ENCODE results near the gene CPXM2. TPM values are rescaled to one million over a fixed set of nuclear protein-coding genes. Genes with fewer than 3 reads are reported as not detected.

CPXM2 gene
- polyA plus RNA-seq, 4 donors, result 4.6 to 6.7 (median 5.9) TPM

- no peak for DNase-seq (ENCODE audit: low read depth in 4 of 4, low spot score in 3 of 4)
Measured at GRCh38 chr10:123804716-123805115, 86.9 kb downstream of the CPXM2 start.

- no peak for DNase-seq (ENCODE audit: low read depth in 4 of 4, low spot score in 3 of 4)
Measured at GRCh38 chr10:123800821-123801220, 90.8 kb downstream of the CPXM2 start.

GRCh38 chr10:123800289-123800688 lies 91.3 kb downstream of the CPXM2 start:
- no peak for DNase-seq (ENCODE audit: low read depth in 4 of 4, low spot score in 3 of 4)

- no peak for DNase-seq (ENCODE audit: low read depth in 4 of 4, low spot score in 3 of 4)
Measured at GRCh38 chr10:123798856-123799255, 92.8 kb downstream of the CPXM2 start.

- no peak for DNase-seq (ENCODE audit: low read depth in 4 of 4, low spot score in 3 of 4)
Measured at GRCh38 chr10:123797813-123798212, 93.8 kb downstream of the CPXM2 start.

- DNase-seq (ENCODE audit: low read depth in 4 of 4, low spot score in 3 of 4), result no peak
Measured at GRCh38 chr10:123796736-123797135, 94.9 kb downstream of the CPXM2 start.

GRCh38 chr10:123795846-123796590 lies 95.6 kb downstream of the CPXM2 start:
- no peak for DNase-seq (ENCODE audit: low read depth in 4 of 4, low spot score in 3 of 4)

- no peak for DNase-seq (ENCODE audit: low read depth in 4 of 4, low spot score in 3 of 4)
Measured at GRCh38 chr10:123795196-123795780, 96.3 kb downstream of the CPXM2 start.

GRCh38 chr10:123792248-123792978 lies 99.2 kb downstream of the CPXM2 start:
- DNase-seq (ENCODE audit: low read depth in 4 of 4, low spot score in 3 of 4), result no peak

- no peak for DNase-seq (ENCODE audit: low read depth in 4 of 4, low spot score in 3 of 4)
Measured at GRCh38 chr10:123790132-123790885, 101.3 kb downstream of the CPXM2 start.

GRCh38 chr10:123788981-123789380 lies 102.6 kb downstream of the CPXM2 start:
- no peak for DNase-seq (ENCODE audit: low read depth in 4 of 4, low spot score in 3 of 4)

GRCh38 chr10:123787566-123787965 lies 104.0 kb downstream of the CPXM2 start:
- DNase-seq (ENCODE audit: low read depth in 4 of 4, low spot score in 3 of 4), result no peak

GRCh38 chr10:123786896-123787295 lies 104.7 kb downstream of the CPXM2 start:
- DNase-seq (ENCODE audit: low read depth in 4 of 4, low spot score in 3 of 4), result no peak

GRCh38 chr10:123786306-123786705 lies 105.3 kb downstream of the CPXM2 start:
- DNase-seq (ENCODE audit: low read depth in 4 of 4, low spot score in 3 of 4), result no peak

- no peak for DNase-seq (ENCODE audit: low read depth in 4 of 4, low spot score in 3 of 4)
Measured at GRCh38 chr10:123784646-123785045, 107.0 kb downstream of the CPXM2 start.

GRCh38 chr10:123784216-123784615 lies 107.4 kb downstream of the CPXM2 start:
- no peak for DNase-seq (ENCODE audit: low read depth in 4 of 4, low spot score in 3 of 4)

GRCh38 chr10:123783296-123783695 lies 108.3 kb downstream of the CPXM2 start:
- DNase-seq (ENCODE audit: low read depth in 4 of 4, low spot score in 3 of 4), result no peak

- no peak for DNase-seq (ENCODE audit: low read depth in 4 of 4, low spot score in 3 of 4)
Measured at GRCh38 chr10:123782549-123782948, 109.1 kb downstream of the CPXM2 start.

GRCh38 chr10:123781956-123782500 lies 109.6 kb downstream of the CPXM2 start:
- DNase-seq (ENCODE audit: low read depth in 4 of 4, low spot score in 3 of 4), result no peak

GRCh38 chr10:123781324-123781900 lies 110.2 kb downstream of the CPXM2 start:
- DNase-seq (ENCODE audit: low read depth in 4 of 4, low spot score in 3 of 4), result no peak

Measured in right renal pelvis (tissue), 4 donors.